Measurements from ENCODE around the gene DMD. TPM values are rescaled to one million over a fixed set of nuclear protein-coding genes. Genes with fewer than 3 reads are reported as not detected.

The DMD gene
- total RNA-seq, 1 experiment from 2014 or later = 25.3 TPM

- Histone ChIP-seq H3K9me2 (ENCODE audit: insufficient read depth) (no peaks in the 10 kb centered on the region), H3K27me3 (ENCODE audit: insufficient read depth, low read depth) (no peaks in the 10 kb centered on the region), H3K4me1 (replicated peaks; ENCODE audit: insufficient read depth) (no peaks in the 10 kb centered on the region), H3K27ac (no peak overlapping the region), H3K9me3 (ENCODE audit: insufficient read depth, low read depth) (no peaks in the 10 kb centered on the region), H3F3A (ENCODE audit: insufficient read depth, low read depth) (no peaks in the 10 kb centered on the region), H2AFZ (no peak overlapping the region), H3K36me3 (ENCODE audit: low read depth) (no peaks in the 10 kb centered on the region), H3K79me2 (ENCODE audit: low read depth) (no peaks in the 10 kb centered on the region), H4K20me1 (ENCODE audit: insufficient read depth) (no peaks in the 10 kb centered on the region), H3K4me2 (no peak overlapping the region), H3K4me3 (no peak overlapping the region)
- intact Hi-C loops (cut with micrococcal nuclease; ENCODE audit: unreplicated experiment) = no loop called here
- POLR2A ChIA-PET (ENCODE audit: unreplicated experiment) = no interaction called here
- CTCF ChIA-PET = no interaction called here
- TF ChIP-seq CTCF (conservative IDR thresholded peaks at IDR 0.05) (no peak), EZH2 (IDR thresholded peaks at IDR 0.05; ENCODE audit: low read depth) (no peak)
- BruUV-seq (replicated peaks) = no TSS peak
- no peak for DNase-seq
Observed at GRCh38 chrX:31570658-31571057, 1640.7 kb downstream of the DMD start.

- intact Hi-C loops (cut with micrococcal nuclease; ENCODE audit: unreplicated experiment) = no loop called here
- no TSS peak for BruUV-seq (replicated peaks)
Observed at GRCh38 chrX:31563792-31564191, 1647.6 kb downstream of the DMD start.

GRCh38 chrX:31555506-31555905 lies 1655.8 kb downstream of the DMD start:
- no peaks in the 10 kb centered on the region for H3K27me3 ChIP-seq (ENCODE audit: insufficient read depth, low read depth)
- H3K4me2 ChIP-seq = no peak overlapping the region
- no peaks in the 10 kb centered on the region for H3F3A ChIP-seq (ENCODE audit: insufficient read depth, low read depth)
- no peaks in the 10 kb centered on the region for H3K36me3 ChIP-seq (ENCODE audit: low read depth)
- H3K27ac ChIP-seq = no peak overlapping the region
- ChIA-PET POLR2A (ENCODE audit: unreplicated experiment) (no interaction called here), CTCF (no interaction called here)
- no TSS peak for BruUV-seq (replicated peaks)
- no peaks in the 10 kb centered on the region for H3K79me2 ChIP-seq (ENCODE audit: low read depth)
- H4K20me1 ChIP-seq (ENCODE audit: insufficient read depth) = no peaks in the 10 kb centered on the region
- intact Hi-C loops (cut with micrococcal nuclease; ENCODE audit: unreplicated experiment) = no loop called here
- no peaks in the 10 kb centered on the region for H3K9me2 ChIP-seq (ENCODE audit: insufficient read depth)
- no peak overlapping the region for H3K4me3 ChIP-seq
- no peak overlapping the region for H2AFZ ChIP-seq
- no peak for TF ChIP-seq EZH2 (IDR thresholded peaks at IDR 0.05; ENCODE audit: low read depth)
- TF ChIP-seq CTCF (conservative IDR thresholded peaks at IDR 0.05) = no peak
- H3K4me1 ChIP-seq (replicated peaks; ENCODE audit: insufficient read depth) = no peaks in the 10 kb centered on the region
- H3K9me3 ChIP-seq (ENCODE audit: insufficient read depth, low read depth) = no peaks in the 10 kb centered on the region
- DNase-seq = no peak

More at GRCh38 chrX:31563792-31564191, 1647.6 kb downstream of the DMD start:
- H3K9me2 ChIP-seq (ENCODE audit: insufficient read depth) = no peaks in the 10 kb centered on the region
- ChIA-PET POLR2A (ENCODE audit: unreplicated experiment) (no interaction called here), CTCF (no interaction called here)
- no peak overlapping the region for H3K4me3 ChIP-seq
- DNase-seq = no peak
- no peaks in the 10 kb centered on the region for H3F3A ChIP-seq (ENCODE audit: insufficient read depth, low read depth)
- H3K36me3 ChIP-seq (ENCODE audit: low read depth) = no peaks in the 10 kb centered on the region
- H3K9me3 ChIP-seq (ENCODE audit: insufficient read depth, low read depth) = no peaks in the 10 kb centered on the region
- H3K4me1 ChIP-seq (replicated peaks; ENCODE audit: insufficient read depth) = no peaks in the 10 kb centered on the region
- TF ChIP-seq EZH2 (IDR thresholded peaks at IDR 0.05; ENCODE audit: low read depth) (no peak), CTCF (conservative IDR thresholded peaks at IDR 0.05) (no peak)
- H2AFZ ChIP-seq = no peak overlapping the region
- H3K4me2 ChIP-seq = no peak overlapping the region
- no peak overlapping the region for H3K27ac ChIP-seq
- no peaks in the 10 kb centered on the region for H3K79me2 ChIP-seq (ENCODE audit: low read depth)
- no peaks in the 10 kb centered on the region for H4K20me1 ChIP-seq (ENCODE audit: insufficient read depth)
- no peaks in the 10 kb centered on the region for H3K27me3 ChIP-seq (ENCODE audit: insufficient read depth, low read depth)
